ENCODE results near the gene CNP. TPM values are rescaled to one million over a fixed set of nuclear protein-coding genes. Genes with fewer than 3 reads are reported as not detected.

The CNP gene
- total RNA-seq, 1 donor from 2014 or later: 45.7 TPM

DNA sequence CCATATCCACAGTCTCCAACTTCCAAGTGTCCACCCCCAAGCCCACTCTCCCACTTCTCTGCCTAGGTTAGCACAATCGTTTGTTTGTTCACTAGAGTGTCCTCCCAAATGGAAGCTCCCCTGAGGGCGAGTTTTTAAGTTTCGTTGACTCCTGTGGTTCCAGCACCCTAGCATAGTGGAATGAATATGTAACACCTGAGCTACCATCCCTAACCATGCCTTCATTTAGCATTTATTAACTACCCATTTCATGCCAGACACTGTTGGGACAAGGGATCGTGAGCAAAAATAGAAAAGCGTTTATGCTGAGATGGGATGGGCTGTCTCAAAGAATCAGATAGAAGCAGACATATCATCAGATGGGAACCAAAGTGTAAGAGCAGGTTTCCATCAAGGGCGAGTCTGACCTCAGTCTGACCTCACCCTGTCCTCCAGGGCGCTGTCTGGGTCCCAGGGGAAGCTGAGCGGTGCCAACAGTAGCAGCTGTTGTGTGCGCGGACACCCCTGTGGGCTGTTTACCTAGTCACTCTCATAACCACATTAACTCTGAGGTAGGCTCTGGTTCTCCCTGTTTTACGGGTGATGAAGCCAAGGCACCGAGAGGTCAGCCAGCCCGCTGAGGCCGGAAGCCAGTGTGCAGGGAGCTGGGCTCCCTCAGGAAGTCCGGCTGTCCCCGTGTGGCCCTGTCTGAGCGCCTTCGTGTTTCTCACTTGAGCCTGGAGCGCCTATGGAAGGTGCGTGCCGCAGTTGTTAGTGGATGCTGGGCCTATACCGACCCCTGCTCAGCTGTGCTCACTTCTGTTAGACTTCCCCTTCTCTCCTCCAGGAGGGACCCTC lies 6.2 kb downstream of the CNP start:
- DNase-seq (ENCODE audit: low spot score): peak; percentile 61

DNA sequence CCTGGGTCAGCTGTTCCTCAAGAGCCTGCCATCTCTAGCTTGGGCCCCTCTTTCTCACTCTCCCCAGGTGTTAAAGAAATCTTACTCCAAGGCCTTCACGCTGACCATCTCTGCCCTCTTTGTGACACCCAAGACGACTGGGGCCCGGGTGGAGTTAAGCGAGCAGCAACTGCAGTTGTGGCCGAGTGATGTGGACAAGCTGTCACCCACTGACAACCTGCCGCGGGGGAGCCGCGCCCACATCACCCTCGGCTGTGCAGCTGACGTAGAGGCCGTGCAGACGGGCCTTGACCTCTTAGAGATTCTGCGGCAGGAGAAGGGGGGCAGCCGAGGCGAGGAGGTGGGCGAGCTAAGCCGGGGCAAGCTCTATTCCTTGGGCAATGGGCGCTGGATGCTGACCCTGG lies 6.8 kb downstream of the CNP start:
- DNase-seq (ENCODE audit: low spot score): no peak

DNA sequence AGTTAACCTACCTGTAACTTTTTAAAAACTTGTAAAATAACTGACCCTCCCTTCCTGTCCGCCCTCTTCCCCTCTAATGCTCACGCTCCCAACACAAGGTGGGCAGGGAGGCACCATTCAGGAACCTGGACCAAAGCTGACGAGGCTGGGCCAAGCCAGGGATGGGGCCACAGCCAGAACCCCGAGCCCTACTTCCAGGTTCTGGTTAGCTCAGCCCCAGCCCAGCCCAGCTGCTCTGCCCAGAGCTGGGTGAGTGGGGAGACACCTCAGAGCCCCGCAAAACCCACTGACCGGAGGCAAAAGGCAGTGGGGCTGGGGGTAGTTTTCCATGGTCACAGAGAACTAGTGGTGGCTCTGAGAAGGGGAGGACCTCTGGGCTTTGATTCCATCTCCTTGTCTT lies 7.4 kb downstream of the CNP start:
- DNase-seq (ENCODE audit: low spot score): no peak

DNA sequence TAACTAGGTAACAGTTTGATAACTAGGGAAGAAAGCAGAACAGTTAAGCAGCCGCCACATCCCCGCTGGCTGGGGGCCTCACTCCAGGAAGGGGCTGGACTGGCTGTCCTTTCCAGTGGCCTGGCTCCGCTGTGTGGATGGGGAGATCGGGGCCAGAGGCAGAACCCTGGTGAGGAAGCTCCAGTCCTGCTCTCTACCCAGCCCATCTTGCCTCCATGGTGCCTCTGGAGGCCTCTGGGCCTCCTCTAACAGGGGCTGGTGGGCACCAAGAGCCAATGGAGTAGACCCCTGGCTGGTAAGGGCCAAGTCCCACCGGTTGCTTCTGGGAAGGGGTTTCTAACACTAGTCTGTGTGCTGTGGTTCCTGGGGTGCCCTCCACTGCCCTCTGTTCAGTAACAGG lies 8.1 kb downstream of the CNP start:
- no peak for DNase-seq (ENCODE audit: low spot score)

DNA sequence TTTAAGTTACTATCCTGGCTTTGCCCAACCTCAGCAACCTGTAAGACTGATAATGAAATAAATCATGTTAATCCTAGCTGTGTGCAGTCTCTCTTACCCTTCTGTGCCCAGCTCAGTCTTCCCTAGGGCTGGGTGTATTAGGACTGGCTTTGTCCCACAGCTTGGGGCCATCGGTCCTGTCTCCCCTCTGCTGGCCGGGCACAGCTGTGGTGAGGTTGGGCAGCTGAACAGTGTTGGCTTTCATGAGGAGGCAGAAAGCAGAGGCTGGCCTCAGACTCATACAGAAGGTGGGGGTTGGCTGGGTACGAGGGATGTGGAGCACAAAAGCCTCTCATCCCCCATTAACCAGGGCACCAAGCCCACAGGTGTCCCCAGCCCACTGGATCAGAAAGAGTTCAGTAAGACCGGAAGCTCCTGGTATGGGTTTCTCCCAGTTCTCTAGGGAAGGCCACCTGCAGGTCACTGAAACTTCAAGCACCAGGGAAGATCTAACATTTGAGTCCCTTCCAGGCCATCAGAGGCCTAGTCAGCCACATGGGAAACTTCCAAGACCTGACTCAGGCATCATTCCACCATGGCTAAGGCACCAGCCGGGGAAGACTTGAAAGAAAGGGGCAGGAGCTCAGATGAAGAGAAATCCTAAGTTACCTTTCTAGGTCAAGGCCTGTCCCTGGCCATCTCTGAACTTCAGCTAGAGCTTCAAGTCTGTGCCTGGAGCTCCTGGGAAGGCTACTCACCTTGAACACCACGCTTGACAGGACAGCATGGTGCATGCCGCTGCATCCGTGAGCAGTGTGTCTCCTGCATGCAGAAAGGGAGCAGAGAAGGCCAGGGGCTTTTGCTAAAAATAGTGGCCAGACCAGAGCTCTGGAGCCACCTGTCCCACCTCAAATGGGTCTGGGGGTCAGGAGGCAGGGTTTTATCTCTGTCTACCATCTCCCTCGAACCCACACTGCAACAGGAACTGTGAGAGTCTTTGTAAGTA lies 8.8 kb downstream of the CNP start:
- DNase-seq (ENCODE audit: low spot score): no peak

DNA sequence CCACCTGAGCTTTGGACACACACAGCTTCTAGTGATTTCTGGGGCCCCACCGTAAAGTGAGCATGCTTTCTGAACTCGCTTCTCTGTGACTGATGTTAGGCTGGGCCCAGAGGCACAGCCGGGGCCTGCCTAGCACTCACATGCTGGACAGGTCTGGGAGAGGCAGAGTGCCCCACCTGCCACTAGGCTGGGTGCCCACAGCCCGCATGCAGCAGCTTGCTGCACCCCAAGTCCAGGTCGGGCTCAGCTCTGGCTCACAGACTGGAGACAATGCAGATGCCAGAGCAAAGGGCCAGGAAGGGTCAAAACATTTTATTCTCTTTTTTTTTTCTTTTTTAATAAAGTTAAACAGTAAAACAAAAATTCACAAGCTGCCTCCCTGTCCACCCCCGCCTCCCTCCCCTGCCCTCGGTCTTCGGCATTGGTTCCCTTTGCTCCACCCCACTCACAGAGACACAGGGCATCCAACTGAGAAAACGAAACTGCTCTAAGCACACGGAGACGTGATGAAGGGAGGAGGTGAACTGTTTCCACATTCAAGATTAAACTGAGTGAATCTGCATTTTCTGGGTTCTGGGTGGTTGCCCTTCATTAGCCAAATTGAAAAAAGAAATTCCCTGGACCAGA lies 9.7 kb downstream of the CNP start:
- DNase-seq (ENCODE audit: low spot score): no peak

DNA sequence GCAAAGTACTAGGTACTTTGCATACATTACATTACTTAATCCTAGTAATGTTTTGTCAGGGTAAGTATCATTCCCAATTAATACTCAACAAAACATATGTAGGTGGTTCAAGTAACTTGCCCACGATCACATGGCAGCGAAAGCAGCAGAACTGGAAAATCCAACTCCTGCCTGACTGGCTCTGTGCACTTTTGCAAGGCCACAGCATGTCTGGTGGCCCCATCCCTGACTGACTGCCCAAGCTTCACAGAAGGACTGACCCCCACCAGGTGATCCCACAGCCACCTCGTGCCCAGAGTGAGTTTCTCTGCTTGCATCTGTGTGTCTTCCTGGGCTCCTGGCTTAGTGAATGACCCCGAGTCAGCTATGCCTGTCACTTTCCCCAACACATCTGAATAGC lies 11.4 kb downstream of the CNP start:
- peak; percentile 61 for DNase-seq (ENCODE audit: low spot score)

DNA sequence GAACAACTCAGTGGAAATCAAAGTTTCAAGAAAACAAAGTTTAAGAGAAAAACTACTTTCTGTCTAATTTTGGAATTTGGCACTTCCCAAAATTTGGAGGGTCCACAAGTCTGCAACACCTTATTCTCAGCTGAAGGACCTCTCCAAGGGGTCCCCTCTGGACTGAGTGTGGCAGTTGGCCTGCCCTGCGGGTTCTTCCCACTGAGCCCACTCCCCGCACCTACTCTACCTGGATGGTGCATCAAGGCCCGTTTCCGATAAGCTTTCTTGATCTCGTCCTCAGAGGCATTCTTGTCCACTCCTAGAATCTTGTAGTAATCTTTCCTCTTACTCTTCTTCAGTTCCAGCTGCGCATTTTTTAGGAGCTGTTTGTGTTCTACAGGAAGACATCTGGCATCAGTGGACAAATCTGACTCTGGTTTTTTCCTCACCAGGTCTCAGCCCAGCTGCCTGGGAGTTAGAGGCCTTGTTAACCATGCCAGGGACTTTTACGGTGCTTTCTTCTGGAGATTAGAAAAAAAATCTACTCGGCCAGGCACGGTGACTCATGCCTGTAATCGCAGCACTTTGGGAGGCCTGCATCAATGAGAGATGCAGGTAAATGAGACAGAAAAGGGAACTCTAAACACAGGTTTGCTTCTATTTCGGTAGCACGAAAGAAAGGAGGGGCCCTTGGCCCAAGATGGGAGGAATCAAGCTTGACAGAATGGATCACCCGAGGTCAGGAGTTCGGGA lies 15.6 kb downstream of the CNP start:
- DNase-seq (ENCODE audit: low spot score): no peak

DNA sequence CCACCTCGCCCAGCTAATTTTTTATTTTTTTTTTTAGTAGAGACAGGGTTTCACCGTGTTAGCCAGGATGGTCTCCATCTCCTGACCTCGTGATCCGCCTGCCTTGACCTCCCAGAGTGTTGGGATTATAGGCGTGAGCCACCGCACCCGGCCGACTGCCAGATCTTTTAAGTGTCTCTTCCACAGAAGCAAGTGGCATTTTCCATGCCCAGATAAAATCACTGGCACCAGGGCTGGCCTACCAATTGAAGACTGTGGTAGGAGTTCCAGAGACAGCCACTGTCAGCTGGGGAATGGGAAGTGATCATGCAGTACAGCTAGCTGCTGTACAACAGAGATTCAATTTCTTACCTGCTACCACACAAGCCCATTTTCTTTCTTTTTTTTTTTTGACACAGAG lies 17.9 kb downstream of the CNP start:
- DNase-seq (ENCODE audit: low spot score): no peak

DNA sequence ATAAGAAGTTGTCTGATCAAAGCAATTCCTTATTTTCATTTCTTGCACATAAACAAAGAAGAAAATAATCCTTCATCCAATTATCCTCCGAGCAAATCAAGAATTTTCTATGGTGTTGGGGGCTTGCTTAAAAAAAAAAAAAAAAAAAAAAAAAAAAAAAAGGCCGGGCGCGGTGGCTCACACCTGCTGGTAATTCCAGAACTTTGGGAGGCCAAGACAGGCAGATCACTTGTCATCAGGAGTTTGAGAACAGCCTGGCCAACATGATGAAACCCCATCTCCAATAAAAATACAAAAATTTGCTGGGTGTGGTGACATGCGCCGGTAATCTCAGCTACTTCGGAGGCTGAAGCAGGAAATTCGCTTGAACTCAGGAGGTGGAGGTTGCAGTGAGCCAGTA lies 19.3 kb downstream of the CNP start:
- no peak for DNase-seq (ENCODE audit: low spot score)

DNA sequence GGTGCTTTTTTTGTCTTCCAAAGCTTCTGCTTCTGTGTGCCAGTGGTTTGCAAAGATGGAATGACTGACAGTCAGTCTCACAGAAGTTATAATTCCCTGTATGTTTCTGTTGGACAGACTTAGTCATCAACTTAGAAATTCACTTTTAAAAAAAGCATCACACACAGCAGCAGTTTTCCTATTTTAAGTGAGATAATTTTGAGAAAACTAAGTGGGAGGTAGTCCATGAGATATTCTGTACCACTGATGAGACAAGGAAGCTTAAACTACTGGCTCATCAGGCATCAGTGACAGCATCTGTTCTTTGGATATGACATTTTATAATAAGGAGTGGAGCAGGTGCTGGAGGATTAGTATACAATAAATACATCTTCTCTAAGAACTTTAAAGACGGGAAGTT lies 20.0 kb downstream of the CNP start:
- DNase-seq (ENCODE audit: low spot score): no peak

DNA sequence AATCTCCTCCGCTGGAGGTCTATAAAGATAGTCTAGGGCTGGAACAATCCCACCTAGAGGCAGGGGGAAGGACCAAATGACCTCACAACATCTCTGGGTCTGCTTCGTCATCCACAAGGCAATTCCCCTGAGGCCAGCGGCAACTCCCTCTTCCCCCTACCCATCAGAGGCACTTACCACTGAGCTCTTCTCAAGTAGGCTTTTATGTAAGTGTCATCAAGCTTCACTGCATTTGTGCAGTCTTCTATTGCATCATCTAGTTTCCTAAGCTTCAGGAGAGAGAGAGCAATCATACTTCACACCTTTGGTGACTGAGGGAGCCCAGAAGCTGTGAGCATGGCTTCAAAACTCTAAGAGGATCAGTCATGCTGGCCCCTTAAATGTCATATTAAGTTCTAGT lies 21.0 kb downstream of the CNP start:
- no peak for DNase-seq (ENCODE audit: low spot score)

DNA sequence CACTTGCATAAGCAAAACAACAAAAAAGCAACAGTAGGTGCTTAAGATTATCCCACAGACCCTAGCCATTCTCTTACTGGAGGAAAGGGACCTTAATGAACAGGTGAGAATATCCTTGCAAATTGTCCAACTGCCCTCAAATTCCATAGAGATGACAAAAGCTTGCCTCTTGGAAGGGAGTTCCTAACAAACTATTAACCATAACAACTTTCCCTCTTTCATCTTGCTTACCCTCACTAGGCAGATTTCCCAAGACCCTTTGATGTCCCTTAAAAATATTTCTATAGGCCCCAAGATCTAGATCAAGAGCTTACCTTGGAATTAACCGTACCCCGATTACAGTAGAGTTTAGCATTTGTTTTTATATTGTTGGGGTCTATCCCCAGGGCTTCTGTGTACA lies 21.8 kb downstream of the CNP start:
- DNase-seq (ENCODE audit: low spot score): no peak

DNA sequence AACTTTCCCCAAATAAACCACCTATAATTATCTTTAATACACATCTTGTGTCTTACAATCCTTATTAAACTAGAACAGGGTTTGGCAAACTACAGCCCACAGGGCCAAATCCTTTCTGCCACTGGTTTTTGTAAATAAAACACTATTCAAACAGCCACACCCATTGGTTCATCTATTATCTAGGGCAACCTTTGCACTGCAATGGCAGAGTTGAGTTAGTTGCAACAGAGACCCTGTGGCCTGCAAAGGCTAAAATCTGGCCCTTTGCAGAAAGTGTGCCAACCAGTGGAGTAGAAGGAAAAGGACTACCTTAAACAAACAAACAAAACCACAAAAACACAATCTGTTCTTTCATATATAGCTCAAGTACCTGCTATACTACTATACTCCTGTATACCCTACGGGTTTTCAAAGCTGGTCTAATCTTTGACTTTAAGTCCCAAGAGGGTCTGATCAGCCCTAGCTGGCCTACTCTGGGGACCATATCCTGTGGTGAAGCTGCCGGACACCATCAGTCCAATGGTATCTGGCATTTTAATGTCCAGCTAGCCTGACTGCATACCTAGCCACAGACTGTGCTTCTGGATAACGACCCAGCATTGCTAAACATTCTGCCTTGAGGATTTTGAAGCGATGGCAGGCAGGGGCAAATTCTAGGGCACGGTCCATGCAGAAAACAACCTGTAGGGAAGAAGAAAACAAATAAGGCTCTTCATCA lies 23.3 kb downstream of the CNP start:
- DNase-seq (ENCODE audit: low spot score): no peak

DNA sequence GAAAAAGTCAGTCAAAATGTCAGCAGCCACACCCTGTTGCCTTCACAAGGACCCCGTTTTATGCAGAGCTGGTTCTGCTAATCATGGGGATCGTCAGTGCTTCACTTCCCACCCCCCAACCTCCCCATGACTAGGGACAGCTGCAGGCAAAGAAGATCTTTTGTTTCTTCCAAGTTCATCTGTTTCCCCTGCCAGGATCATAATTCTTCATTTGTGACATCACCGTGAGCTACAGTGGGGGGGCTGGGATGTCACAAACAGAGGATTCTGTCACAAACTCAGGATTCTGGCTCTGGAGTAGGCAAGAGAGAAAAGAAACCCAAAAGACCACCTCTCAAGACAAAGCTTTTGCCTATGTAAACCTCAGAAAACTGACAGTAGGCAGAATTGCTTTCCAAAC lies 26.0 kb downstream of the CNP start:
- DNase-seq (ENCODE audit: low spot score): no peak

DNA sequence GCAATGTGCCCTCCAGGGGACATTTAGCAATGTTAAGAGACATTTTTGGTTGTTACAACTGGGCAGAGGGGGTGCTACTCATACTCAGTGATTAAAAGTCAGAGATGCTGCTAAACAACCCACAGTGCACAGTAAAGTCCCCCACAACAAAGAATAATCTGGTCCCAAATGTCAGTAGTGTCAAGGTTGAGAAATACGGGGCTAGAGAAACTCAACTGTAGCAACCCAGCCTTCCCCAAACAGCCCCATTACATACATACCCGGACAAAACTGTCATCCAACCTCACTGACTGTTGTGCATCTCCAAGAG lies 30.2 kb downstream of the CNP start:
- no peak for DNase-seq (ENCODE audit: low spot score)

DNA sequence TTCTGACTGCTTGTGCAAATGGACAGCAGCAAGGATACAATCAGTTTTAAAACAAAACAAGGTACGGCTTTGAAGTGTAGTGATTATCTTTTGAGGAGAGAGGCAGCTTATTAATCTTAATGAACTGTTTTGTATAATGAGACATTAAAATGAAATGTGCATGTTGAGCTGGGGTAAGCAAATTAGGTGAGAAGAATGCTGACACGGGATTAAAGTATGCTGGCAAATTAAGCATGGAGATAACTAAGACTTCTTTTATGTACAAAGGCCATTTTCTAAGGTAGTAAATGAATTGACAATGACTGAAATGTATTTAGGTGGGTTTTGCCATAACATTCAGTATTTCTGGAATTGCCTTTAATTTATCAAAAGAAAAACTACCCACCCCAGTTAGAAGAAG lies 31.9 kb downstream of the CNP start:
- DNase-seq (ENCODE audit: low spot score): no peak

DNA sequence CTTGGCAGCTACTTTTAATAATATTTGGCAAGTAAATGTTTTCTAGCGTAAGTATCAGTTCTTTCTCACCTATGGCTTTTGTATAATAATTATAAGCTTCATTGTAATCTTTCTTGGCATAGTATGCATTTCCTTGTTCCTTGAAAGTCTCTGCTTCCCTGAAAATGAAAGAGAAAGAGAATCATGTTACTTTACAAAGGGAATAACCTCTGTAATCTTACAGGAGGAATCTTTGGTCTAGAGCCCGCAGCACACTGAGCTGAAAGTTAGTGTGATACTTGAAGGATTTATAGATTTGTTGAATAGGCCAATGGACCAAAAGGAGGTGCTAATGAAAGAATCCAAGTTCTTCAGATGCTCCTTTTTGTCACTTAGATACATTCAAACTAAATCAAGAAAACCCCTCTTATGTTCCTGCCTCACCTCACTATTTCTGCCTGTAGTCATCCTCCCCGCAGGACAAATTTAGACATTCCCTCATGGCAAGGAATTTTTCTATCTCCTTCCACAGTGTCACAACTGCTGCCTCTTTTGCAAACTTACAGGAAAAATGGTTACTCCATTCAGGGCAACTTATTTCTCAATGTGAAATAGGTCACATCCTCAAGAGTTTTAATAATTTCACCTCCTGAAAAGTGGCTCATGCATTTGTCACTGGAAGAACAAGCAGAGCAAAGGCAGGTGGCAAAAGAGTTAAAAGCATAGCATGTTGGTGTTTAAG lies 34.0 kb downstream of the CNP start:
- DNase-seq (ENCODE audit: low spot score): no peak

DNA sequence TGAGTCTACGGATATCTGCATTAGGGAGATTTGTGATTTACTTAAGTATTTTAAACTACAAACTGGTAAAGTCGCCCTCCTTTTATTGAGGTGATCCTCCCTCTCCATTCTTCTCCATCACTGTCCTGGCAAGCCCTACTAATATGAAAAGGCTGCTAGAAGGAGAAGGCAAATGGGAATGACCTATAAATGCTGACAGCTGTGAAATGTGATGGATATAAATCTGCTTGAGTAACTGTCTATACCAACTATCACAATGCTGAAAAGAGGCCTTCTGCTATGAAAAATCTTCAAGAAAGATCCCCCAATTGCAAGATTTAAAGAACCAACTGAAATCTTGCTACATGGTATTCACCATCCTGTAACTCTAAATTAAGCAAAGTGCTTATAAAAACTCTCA lies 35.1 kb downstream of the CNP start:
- no peak for DNase-seq (ENCODE audit: low spot score)

DNA sequence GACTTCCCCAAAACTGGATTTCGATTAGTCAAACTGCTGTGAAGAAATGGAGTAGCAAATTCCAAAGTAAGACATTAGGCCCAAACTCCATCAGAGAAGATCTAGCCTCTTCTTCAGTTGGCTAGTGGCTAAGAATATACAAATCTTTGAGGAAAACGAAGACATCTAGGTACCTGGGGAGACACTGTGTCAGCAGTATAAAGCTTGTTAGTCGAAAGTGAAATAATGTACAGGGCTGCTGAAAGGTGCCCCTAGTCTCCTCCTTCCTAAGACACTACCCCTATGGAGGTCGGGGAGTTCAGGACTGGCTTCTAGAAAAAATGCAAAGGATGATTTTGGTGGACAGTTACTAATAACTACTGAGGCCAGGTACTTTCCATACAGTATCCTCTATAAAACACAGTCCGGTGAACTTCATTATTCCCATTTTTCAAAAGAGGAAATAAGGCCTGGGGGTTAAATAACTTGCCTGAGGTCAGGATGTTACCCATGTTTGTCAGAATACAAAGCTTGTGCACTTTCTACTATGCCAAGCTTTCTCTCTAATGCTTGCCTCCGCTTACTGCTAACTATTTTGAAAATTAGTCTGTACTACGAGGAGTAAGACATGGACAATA lies 35.7 kb downstream of the CNP start:
- no peak for DNase-seq (ENCODE audit: low spot score)
